ENCODE data around the gene ST6GAL1. TPM values are rescaled to one million over a fixed set of nuclear protein-coding genes. Genes with fewer than 3 reads are reported as not detected.
"Not testable (repeated sequence)": the region's sequence is repeated elsewhere in the genome, so short reads cannot be mapped to it uniquely, and the experiment has no call there.

ST6GAL1 gene
- total RNA-seq, 1 experiment from 2014 or later = 25.6 TPM

- no peak overlapping the region for H2AFZ ChIP-seq
- no peaks in the 10 kb centered on the region for H3K27me3 ChIP-seq (ENCODE audit: insufficient read depth, low read depth)
- H3K36me3 ChIP-seq (ENCODE audit: low read depth) = no peaks in the 10 kb centered on the region
- ChIA-PET POLR2A (ENCODE audit: unreplicated experiment) (no interaction called here), CTCF (no interaction called here)
- no peaks in the 10 kb centered on the region for H3K9me3 ChIP-seq (ENCODE audit: insufficient read depth, low read depth)
- no peaks in the 10 kb centered on the region for H4K20me1 ChIP-seq (ENCODE audit: insufficient read depth)
- no peaks in the 10 kb centered on the region for H3K9me2 ChIP-seq (ENCODE audit: insufficient read depth)
- no peak overlapping the region for H3K27ac ChIP-seq
- no peak overlapping the region for H3K4me3 ChIP-seq
- DNase-seq = no peak
- H3K4me1 ChIP-seq (replicated peaks; ENCODE audit: insufficient read depth) = peaks cover 5% of the 10 kb centered on the region; the same call in 1 of the 2 replicates
- H3F3A ChIP-seq (ENCODE audit: insufficient read depth, low read depth) = no peaks in the 10 kb centered on the region
- intact Hi-C loops (cut with micrococcal nuclease; ENCODE audit: unreplicated experiment) = no loop called here
- H3K4me2 ChIP-seq = no peak overlapping the region
- no TSS peak for BruUV-seq (replicated peaks)
- no peaks in the 10 kb centered on the region for H3K79me2 ChIP-seq (ENCODE audit: low read depth)
- no peak for TF ChIP-seq EZH2 (IDR thresholded peaks at IDR 0.05; ENCODE audit: low read depth)
- TF ChIP-seq CTCF (conservative IDR thresholded peaks at IDR 0.05) = no peak
Observed at GRCh38 chr3:186883686-186884058, 46.7 kb upstream of the ST6GAL1 start.

- H3K9me2 ChIP-seq (ENCODE audit: insufficient read depth); H3F3A ChIP-seq (ENCODE audit: insufficient read depth, low read depth); POLR2A ChIA-PET (ENCODE audit: unreplicated experiment); DNase-seq; H3K79me2 ChIP-seq (ENCODE audit: low read depth); H3K4me2 ChIP-seq; H2AFZ ChIP-seq; BruUV-seq (replicated peaks); H3K9me3 ChIP-seq (ENCODE audit: insufficient read depth, low read depth); CTCF ChIA-PET; H3K27me3 ChIP-seq (ENCODE audit: insufficient read depth, low read depth); H4K20me1 ChIP-seq (ENCODE audit: insufficient read depth); H3K36me3 ChIP-seq (ENCODE audit: low read depth); H3K27ac ChIP-seq; H3K4me1 ChIP-seq (replicated peaks; ENCODE audit: insufficient read depth); H3K4me3 ChIP-seq; intact Hi-C loops (cut with micrococcal nuclease; ENCODE audit: unreplicated experiment): not testable (repeated sequence)
Observed at GRCh38 chr3:186884868-186885267, 45.5 kb upstream of the ST6GAL1 start.

GRCh38 chr3:186886202-186886981, 43.9 kb upstream of the ST6GAL1 start:
- Histone ChIP-seq H3K9me3 (ENCODE audit: insufficient read depth, low read depth) (no peaks in the 10 kb centered on the region), H3K9me2 (ENCODE audit: insufficient read depth) (0 out of 2 replicates have a peak, but pooled peaks cover 5% of the 10 kb centered on the region), H3K4me2 (no peak overlapping the region), H3K36me3 (ENCODE audit: low read depth) (no peaks in the 10 kb centered on the region), H4K20me1 (ENCODE audit: insufficient read depth) (no peaks in the 10 kb centered on the region), H3K27ac (no peak overlapping the region), H2AFZ (no peak overlapping the region), H3K4me3 (no peak overlapping the region), H3K27me3 (ENCODE audit: insufficient read depth, low read depth) (no peaks in the 10 kb centered on the region), H3K79me2 (ENCODE audit: low read depth) (no peaks in the 10 kb centered on the region), H3K4me1 (replicated peaks; ENCODE audit: insufficient read depth) (peaks cover 5% of the 10 kb centered on the region; the same call in 1 of the 2 replicates), H3F3A (ENCODE audit: insufficient read depth, low read depth) (no peaks in the 10 kb centered on the region)
- DNase-seq = no peak
- CTCF ChIA-PET = no interaction called here
- TF ChIP-seq CTCF (conservative IDR thresholded peaks at IDR 0.05) (no peak), EZH2 (IDR thresholded peaks at IDR 0.05; ENCODE audit: low read depth) (no peak)
- BruUV-seq (replicated peaks) = no TSS peak
- POLR2A ChIA-PET (ENCODE audit: unreplicated experiment) = no interaction called here
- intact Hi-C loops (cut with micrococcal nuclease; ENCODE audit: unreplicated experiment) = no loop called here

GRCh38 chr3:186887507-186887938, 42.8 kb upstream of the ST6GAL1 start:
- H2AFZ ChIP-seq; H3K79me2 ChIP-seq (ENCODE audit: low read depth); H3F3A ChIP-seq (ENCODE audit: insufficient read depth, low read depth); H3K4me2 ChIP-seq; BruUV-seq (replicated peaks); H3K27ac ChIP-seq; H3K4me1 ChIP-seq (replicated peaks; ENCODE audit: insufficient read depth); H3K9me3 ChIP-seq (ENCODE audit: insufficient read depth, low read depth); CTCF ChIA-PET; H3K36me3 ChIP-seq (ENCODE audit: low read depth); H4K20me1 ChIP-seq (ENCODE audit: insufficient read depth); intact Hi-C loops (cut with micrococcal nuclease; ENCODE audit: unreplicated experiment); DNase-seq; H3K27me3 ChIP-seq (ENCODE audit: insufficient read depth, low read depth); POLR2A ChIA-PET (ENCODE audit: unreplicated experiment); H3K4me3 ChIP-seq; H3K9me2 ChIP-seq (ENCODE audit: insufficient read depth): not testable (repeated sequence)

All from PC-9 (cell line).